Stimulated activated naive B cell treated with anti-CD40 and anti-IgM and Interleukin-4, amounts not matched to agents 10 μg/mL and 1 μg/mL and 100 μg/mL, for 72 hours (primary cell): ENCODE results near the gene BRIX1.

Experiments used
- ATAC-seq, 2 donors: fragments of 150-1000 bp; cut with Tn5 transposase; replicated peaks; 2 replicates each; pipeline ENCODE4 v1.10.0; 2021; ENCODE audit warnings: moderate library complexity in 1 of 2
- DNase-seq: peaks from one replicate; pipeline ENCODE4 v3.0.0; 2021
- H3K27ac Mint-ChIP-seq: one replicate; pipeline ENCODE4 v1.8.0; 2022; ENCODE audit warnings: mild to moderate bottlenecking, mixed read lengths
- H3K27me3 Mint-ChIP-seq, 2 donors: one replicate each; pipeline ENCODE4 v1.8.0; 2022; ENCODE audit warnings: mixed read lengths in 2 of 2
- H3K36me3 Mint-ChIP-seq, 2 donors: one replicate each; pipeline ENCODE4 v1.8.0; 2022; ENCODE audit warnings: mixed read lengths in 2 of 2, mild to moderate bottlenecking in 1 of 2
- H3K4me1 Mint-ChIP-seq, 2 donors: one replicate each; pipeline ENCODE4 v1.8.0; 2022; ENCODE audit warnings: mixed read lengths in 2 of 2, mild to moderate bottlenecking in 1 of 2
- H3K4me3 Mint-ChIP-seq, 2 donors: one replicate each; pipeline ENCODE4 v1.8.0; 2022; ENCODE audit warnings: mild to moderate bottlenecking in 2 of 2, mixed read lengths in 2 of 2, moderate library complexity in 1 of 2
- H3K9me3 Mint-ChIP-seq, 2 donors: one replicate each; pipeline ENCODE4 v1.8.0; 2022; ENCODE audit warnings: mixed read lengths in 2 of 2, mild to moderate bottlenecking in 1 of 2

The BRIX1 gene, protein sequence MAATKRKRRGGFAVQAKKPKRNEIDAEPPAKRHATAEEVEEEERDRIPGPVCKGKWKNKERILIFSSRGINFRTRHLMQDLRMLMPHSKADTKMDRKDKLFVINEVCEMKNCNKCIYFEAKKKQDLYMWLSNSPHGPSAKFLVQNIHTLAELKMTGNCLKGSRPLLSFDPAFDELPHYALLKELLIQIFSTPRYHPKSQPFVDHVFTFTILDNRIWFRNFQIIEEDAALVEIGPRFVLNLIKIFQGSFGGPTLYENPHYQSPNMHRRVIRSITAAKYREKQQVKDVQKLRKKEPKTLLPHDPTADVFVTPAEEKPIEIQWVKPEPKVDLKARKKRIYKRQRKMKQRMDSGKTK

DNA sequence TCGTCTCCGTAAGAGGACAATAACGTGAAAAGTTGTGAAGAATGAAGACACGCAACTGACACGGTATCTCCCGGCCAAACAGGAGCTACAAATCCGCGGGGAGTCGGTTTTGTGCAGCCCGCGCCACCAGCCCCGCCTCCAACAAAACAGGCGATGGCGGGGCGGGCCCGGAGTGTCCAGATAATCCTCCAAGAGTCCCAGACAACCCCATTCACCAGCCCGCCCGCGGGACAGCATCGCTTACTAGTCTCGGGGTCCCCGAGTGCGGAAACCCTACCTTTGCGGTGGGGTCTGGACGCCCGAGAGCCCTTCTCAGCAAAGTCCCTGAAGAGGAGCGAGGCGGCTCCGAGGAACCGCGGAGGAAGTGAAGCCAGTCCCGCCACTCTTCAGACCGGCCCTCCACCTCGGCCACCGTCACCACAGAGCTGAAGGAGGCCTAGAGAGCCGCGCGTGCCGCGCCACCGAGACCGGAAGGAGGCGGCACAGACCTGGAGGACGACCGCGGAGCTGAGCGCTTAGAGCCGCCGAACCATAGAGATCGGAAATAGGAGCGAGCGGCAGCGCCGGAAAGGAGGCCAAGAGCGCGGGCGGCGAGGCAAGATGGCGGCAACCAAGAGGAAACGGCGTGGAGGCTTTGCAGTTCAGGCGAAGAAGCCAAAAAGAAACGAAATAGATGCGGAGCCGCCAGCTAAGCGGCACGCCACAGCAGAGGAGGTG, at the start of gene BRIX1, which contains the start of gene RAD1:
TSS of gene BRIX1 (plus strand) at position 573 of the 717 bp plus-strand sequence. CDS start at position 601, 28 bp downstream.
TSS of gene RAD1 (minus strand) at position 366 of the 717 bp plus-strand sequence. CDS start 612 bp downstream, outside the sequence.
- ATAC-seq (peak; percentile 99), DNase-seq (peak; percentile 98)
- H3K9me3 Mint-ChIP-seq, result no peaks in the 10 kb centered on the region
- peaks cover 9 to 22% of the 10 kb centered on the region in 2 donors for H3K36me3 Mint-ChIP-seq
- H3K4me3 Mint-ChIP-seq, result peak within 1 kb of the TSS in 1 of 2 donors; percentile 55
- peak within 1 kb of the TSS; percentile 56 for H3K27ac Mint-ChIP-seq
- H3K4me1 Mint-ChIP-seq, result peaks cover 11 to 30% of the 10 kb centered on the region in 2 donors
- H3K27me3 Mint-ChIP-seq, result no peaks in the 10 kb centered on the region

DNA sequence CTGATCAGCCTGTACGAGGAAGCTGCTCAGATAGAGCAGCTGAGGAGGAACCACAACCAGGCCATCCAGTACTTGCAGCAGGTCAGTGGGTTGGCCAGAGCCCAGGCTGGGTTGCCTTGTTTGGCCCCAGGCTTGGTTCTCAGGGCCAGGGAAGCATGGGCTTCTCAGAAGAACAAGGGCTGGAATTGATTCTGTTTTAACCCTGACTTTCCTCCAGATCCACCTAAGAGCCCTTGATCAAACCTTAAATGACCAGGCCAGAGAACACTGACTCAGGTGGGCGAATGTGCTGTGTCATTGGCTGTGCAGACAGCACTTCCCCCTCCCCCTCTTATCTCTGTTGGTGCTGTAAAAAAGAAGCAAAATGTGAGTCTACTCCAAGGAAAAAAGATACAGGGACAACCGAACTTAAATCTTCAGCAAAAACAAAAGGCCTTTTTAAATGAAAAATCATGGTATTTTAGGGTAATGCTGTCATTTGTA, 48.5 kb upstream of the BRIX1 start:
- Mint-ChIP-seq H3K4me1 (no peaks in the 10 kb centered on the region), H3K27ac (no peak overlapping the region), H3K27me3 (no peaks in the 10 kb centered on the region), H3K4me3 (no peak overlapping the region), H3K9me3 (no peaks in the 10 kb centered on the region), H3K36me3 (peaks cover 0 to 3% of the 10 kb centered on the region in 2 donors)
- no peak for ATAC-seq
- no peak for DNase-seq

DNA sequence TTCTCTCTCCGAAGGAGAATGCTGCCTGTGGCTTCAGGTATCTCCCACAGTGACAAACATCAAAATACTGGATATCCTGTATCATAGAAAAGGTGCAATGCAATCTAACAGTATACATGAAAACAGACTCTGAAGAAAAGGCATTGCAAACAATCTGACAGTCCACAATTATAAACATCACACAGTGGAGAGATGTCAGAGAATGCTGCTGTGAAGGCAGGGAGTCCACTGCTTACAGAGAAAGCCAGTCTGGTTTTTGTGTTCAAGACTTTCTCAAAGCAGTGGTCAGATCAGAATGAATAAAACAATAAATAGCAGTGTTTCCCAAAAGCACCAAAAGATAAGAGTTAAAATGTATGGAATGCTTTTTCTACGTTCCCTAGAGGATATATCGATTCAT, 47.9 kb upstream of the BRIX1 start:
- DNase-seq, result no peak
- Mint-ChIP-seq H3K4me3 (no peak overlapping the region), H3K36me3 (peaks cover 0 to 3% of the 10 kb centered on the region in 2 donors), H3K27me3 (no peaks in the 10 kb centered on the region), H3K4me1 (no peaks in the 10 kb centered on the region), H3K9me3 (no peaks in the 10 kb centered on the region), H3K27ac (no peak overlapping the region)
- no peak for ATAC-seq

DNA sequence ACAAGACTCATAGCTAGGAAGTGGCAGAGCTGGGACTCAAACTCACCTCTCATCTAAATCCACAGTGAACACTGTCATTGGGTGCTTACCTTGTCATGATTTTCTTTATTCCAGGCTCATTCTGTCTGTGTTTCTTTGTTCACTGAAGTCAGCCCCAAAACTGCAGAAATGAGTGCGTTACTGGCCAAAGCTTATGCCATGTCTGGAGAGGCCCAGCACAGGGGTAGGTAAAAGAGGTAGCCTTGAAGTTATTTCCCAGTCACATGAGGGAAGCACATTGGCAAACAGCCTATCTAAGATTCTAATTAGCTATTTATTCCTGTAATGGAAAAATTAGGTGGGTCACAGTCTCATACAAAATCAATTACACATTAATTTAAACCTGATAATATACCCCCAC, 46.7 kb upstream of the BRIX1 start:
- H3K27ac Mint-ChIP-seq, result no peak overlapping the region
- peaks cover 0 to 5% of the 10 kb centered on the region in 2 donors for H3K27me3 Mint-ChIP-seq
- DNase-seq, result no peak
- H3K9me3 Mint-ChIP-seq, result no peaks in the 10 kb centered on the region
- no peak for ATAC-seq
- H3K4me1 Mint-ChIP-seq, result no peaks in the 10 kb centered on the region
- H3K4me3 Mint-ChIP-seq, result no peak overlapping the region
- peaks cover 0 to 1% of the 10 kb centered on the region in 2 donors for H3K36me3 Mint-ChIP-seq

DNA sequence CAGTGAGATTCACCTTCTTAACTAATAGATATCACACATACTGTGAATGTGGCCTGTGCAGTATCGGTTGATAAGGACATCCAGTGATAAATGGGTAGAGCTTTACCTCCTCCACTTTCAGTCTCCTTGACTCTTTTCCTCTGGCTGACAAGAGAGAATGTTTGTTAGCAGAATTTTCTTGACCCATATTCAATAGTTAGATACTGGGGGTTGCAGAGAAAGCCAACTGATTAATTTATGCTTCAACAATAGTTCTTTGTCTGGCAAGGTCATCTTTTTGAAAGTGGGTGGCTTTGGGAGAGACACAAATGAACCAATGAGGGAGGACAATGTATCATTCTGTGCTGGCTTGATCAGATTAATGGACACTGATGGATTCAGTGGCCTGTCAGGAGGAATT, 46.3 kb upstream of the BRIX1 start:
- no peak overlapping the region for H3K27ac Mint-ChIP-seq
- H3K4me1 Mint-ChIP-seq, result no peaks in the 10 kb centered on the region
- ATAC-seq (no peak), DNase-seq (no peak)
- H3K36me3 Mint-ChIP-seq, result no peaks in the 10 kb centered on the region
- no peak overlapping the region for H3K4me3 Mint-ChIP-seq
- H3K27me3 Mint-ChIP-seq, result peaks cover 0 to 5% of the 10 kb centered on the region in 2 donors
- H3K9me3 Mint-ChIP-seq, result no peaks in the 10 kb centered on the region

DNA sequence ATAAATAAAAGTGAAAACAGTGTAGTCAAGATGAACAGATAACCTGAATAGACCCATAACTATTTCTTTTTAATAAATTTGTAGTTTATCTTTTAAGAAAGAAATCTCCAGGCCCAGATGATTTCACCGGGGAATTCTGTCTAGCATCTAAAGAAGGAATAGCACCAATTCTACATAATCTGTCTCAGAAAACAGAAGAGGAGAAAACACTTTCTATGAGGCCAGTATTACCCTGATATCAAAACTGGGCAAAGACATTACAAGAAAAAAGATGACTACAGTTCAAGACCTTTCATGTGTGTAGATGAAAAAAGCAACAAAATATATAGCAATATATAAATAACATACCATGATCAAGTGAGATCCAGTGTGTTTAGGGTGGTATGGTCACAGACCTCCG, 45.1 kb upstream of the BRIX1 start:
- Mint-ChIP-seq H3K36me3 (peaks cover 0 to under 1% of the 10 kb centered on the region in 2 donors), H3K27ac (no peak overlapping the region), H3K4me1 (no peaks in the 10 kb centered on the region), H3K4me3 (no peak overlapping the region), H3K9me3 (peaks cover 0 to under 1% of the 10 kb centered on the region in 2 donors), H3K27me3 (peaks cover 0 to 5% of the 10 kb centered on the region in 2 donors)
- DNase-seq (no peak), ATAC-seq (no peak)

DNA sequence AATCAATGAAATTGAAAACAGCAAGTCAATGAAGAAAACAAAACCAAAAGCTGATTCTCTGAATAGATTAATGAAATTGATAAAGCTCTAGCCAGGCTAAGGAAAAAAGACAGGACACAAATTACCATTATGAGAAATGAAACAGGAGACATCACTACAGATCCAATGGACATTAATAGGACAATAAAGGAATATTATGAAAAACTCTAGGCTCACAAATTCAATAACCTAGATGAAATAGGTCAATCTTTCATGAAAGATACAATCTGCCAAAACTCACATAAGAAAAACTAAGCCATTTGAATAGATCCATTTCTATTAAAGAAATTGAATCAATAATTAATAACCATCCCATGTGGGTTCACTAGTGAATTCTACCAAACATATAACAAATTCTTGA, 39.2 kb upstream of the BRIX1 start:
- no peak overlapping the region for H3K27ac Mint-ChIP-seq
- no peaks in the 10 kb centered on the region for H3K4me1 Mint-ChIP-seq
- peaks cover 5 to 7% of the 10 kb centered on the region in 2 donors for H3K27me3 Mint-ChIP-seq
- ATAC-seq (no peak), DNase-seq (no peak)
- H3K4me3 Mint-ChIP-seq, result no peak overlapping the region
- H3K9me3 Mint-ChIP-seq, result peaks cover 9 to 17% of the 10 kb centered on the region in 2 donors
- H3K36me3 Mint-ChIP-seq, result peaks cover 0 to 6% of the 10 kb centered on the region in 2 donors

DNA sequence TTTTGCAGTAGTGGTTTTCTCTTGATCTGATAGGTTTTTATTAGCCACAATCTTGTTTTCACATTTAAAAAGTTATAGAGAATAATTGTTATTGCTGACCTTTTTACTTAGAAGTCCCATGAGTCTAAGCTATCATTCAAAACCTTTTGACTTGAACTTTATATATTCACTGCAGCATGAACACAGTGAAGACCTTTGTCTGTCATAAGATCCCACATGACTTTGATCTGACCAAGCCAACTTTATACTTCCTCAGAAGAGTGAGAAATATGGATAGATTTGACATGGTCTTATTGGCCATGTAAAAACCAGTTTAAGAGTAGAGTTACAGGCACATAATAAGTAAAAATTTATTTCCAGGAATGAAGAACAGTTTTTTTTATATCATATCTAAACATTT, 34.3 kb upstream of the BRIX1 start:
- H3K4me3 Mint-ChIP-seq, result no peak overlapping the region
- H3K4me1 Mint-ChIP-seq, result no peaks in the 10 kb centered on the region
- H3K36me3 Mint-ChIP-seq, result no peaks in the 10 kb centered on the region
- ATAC-seq (no peak), DNase-seq (no peak)
- peaks cover 6 to 7% of the 10 kb centered on the region in 2 donors for H3K9me3 Mint-ChIP-seq
- no peak overlapping the region for H3K27ac Mint-ChIP-seq
- peaks cover 7% of the 10 kb centered on the region in 2 donors for H3K27me3 Mint-ChIP-seq

GRCh38 chr5:34886392-34887119, 29.0 kb upstream of the BRIX1 start:
- no peak for DNase-seq
- H3K4me1 Mint-ChIP-seq, result no peaks in the 10 kb centered on the region

DNA sequence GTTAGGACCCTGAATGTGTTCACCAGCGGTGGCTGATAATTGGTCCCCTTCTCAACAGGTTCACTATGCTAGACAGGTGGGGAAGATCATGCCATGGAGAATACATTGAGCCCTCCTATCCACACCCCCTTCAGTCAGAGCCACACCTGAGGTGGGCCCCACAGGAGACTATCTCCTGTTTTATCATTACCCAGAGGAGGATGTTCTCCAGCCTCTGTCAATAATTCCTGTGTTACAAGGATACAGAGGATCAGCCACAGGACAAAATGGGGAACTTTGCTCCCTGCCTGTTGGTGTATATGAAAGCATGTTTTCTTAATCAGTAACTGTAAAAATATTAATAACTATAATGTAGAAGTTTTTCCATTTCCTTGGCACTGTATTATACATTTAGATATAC, 26.1 kb upstream of the BRIX1 start:
- ATAC-seq (no peak), DNase-seq (no peak)
- no peaks in the 10 kb centered on the region for H3K9me3 Mint-ChIP-seq
- no peak overlapping the region for H3K4me3 Mint-ChIP-seq
- H3K36me3 Mint-ChIP-seq, result no peaks in the 10 kb centered on the region
- no peak overlapping the region for H3K27ac Mint-ChIP-seq
- no peaks in the 10 kb centered on the region for H3K27me3 Mint-ChIP-seq
- H3K4me1 Mint-ChIP-seq, result no peaks in the 10 kb centered on the region

More at GRCh38 chr5:34886392-34887119, 29.0 kb upstream of the BRIX1 start:
- H3K27ac Mint-ChIP-seq, result no peak overlapping the region
- no peaks in the 10 kb centered on the region for H3K36me3 Mint-ChIP-seq
- ATAC-seq, result peak in 1 of 2 donors; percentile 38
- peaks cover 0 to 7% of the 10 kb centered on the region in 2 donors for H3K27me3 Mint-ChIP-seq
- no peaks in the 10 kb centered on the region for H3K9me3 Mint-ChIP-seq
- H3K4me3 Mint-ChIP-seq, result no peak overlapping the region

- Mint-ChIP-seq H3K4me3 (no peak overlapping the region), H3K9me3 (no peaks in the 10 kb centered on the region), H3K27ac (no peak overlapping the region), H3K27me3 (no peaks in the 10 kb centered on the region), H3K4me1 (no peaks in the 10 kb centered on the region), H3K36me3 (peaks cover 4 to 5% of the 10 kb centered on the region in 2 donors)
- DNase-seq (no peak), ATAC-seq (no peak)
Observed at GRCh38 chr5:34891981-34892380, 23.5 kb upstream of the BRIX1 start.

DNA sequence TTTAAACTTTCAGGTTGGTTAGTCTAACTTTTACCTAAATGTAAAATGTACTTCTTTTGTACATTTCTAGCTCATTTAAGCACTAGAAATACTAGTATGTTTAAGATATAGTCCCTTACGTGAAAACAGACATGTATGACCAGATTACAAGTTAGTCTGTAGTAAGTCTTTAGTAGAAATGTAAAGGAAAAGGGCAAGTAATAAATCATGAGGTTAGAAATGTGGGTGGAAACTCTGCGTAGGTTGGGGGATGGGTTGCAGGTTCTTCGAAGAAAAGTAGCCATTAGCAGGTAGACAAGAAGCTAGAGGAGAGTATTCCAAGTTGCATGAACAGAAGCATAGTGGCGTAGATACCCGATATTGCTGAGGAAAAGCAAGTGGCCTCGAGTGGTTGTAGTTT, 23.1 kb upstream of the BRIX1 start:
- peaks cover 4 to 5% of the 10 kb centered on the region in 2 donors for H3K36me3 Mint-ChIP-seq
- DNase-seq, result no peak
- no peak overlapping the region for H3K27ac Mint-ChIP-seq
- H3K9me3 Mint-ChIP-seq, result no peaks in the 10 kb centered on the region
- no peaks in the 10 kb centered on the region for H3K4me1 Mint-ChIP-seq
- no peaks in the 10 kb centered on the region for H3K27me3 Mint-ChIP-seq
- no peak for ATAC-seq
- no peak overlapping the region for H3K4me3 Mint-ChIP-seq

- no peak for ATAC-seq
Observed at GRCh38 chr5:34894716-34895115, 20.8 kb upstream of the BRIX1 start.

More at GRCh38 chr5:34894716-34895115, 20.8 kb upstream of the BRIX1 start:
- H3K36me3 Mint-ChIP-seq, result peaks cover 4 to 5% of the 10 kb centered on the region in 2 donors
- H3K27me3 Mint-ChIP-seq, result no peaks in the 10 kb centered on the region
- H3K9me3 Mint-ChIP-seq, result no peaks in the 10 kb centered on the region
- H3K27ac Mint-ChIP-seq, result no peak overlapping the region
- no peak for DNase-seq
- no peaks in the 10 kb centered on the region for H3K4me1 Mint-ChIP-seq
- H3K4me3 Mint-ChIP-seq, result no peak overlapping the region
